Measurements from ENCODE around the gene PCBP3. TPM values are rescaled to one million over a fixed set of nuclear protein-coding genes. Genes with fewer than 3 reads are reported as not detected.
A peak's percentile ranks its signal among the peaks of the same experiment; 100 is the strongest.

The PCBP3 gene
- total RNA-seq, 1 donor from 2014 or later, result 4.9 TPM

DNA sequence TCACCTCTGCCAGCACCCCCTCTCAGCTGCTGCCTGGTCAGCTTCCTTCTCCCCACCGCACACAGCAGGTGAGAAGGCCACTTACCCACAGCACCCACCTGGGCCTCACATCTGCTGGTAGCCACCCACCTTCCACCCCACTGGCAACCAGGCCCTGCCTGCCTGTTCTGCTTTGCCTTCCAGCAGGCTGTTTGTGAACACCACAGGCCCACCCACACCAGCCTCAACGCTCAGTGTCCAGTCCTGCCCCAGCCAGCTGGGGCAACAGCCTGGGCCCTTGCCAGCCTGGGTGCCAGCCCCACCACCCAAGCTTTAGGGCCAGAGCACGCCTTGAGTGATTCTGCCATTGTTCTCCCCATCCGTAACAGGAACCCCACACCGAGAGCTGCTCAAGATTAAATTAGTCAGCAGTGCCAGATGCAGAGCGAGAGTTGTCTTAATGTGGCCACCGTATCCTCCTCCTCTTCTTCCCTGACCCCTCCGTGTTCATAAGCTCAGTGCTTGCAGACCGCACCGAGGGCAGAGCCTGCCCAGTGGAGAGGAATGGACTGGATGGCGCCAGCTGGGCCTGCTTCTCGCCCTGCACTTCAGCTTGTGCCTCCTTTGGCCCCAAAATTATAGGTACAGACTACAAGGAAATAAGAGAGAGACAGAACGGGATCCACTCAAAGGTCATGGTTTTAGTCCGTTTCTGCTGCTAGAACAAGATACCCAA, 217.8 kb downstream of the PCBP3 start:
- intact Hi-C loops (cut with DNase I), result no loop called here
- DNase-seq (ENCODE audit: low spot score), result peak; percentile 64

DNA sequence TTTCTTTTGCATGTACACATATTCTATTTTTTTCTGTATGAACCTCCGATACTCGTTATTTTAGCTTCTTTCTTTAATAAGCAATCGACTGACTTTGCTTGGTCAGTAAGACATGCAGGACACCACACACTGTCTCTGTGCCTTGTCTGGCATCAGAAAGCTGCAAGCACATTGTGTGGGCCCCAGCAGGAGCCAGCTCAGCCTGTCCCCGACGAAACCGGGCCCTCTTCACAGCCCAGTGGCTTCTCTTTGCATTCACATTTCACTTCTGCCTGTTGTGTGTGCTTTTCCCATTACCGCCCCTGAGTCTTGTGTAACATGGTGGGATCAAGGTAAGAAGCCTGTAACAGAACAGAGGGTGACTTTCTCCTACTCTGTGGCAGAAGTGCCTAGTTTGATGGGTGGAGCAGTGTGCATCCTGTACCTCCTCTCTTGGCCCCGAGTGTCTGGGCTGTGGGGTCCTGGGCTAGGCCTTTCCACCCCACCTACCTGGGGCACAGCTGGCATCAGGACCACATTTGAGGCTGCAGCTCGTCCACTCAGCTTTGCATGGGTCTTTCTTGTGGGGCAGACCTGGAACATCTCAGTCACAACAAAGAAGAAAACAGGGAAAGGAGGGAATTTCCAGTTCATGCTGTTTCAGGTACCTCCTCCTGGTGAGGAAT, 219.2 kb downstream of the PCBP3 start:
- DNase-seq (ENCODE audit: low spot score), result peak; percentile 61
- intact Hi-C loops (cut with DNase I), result no loop called here

DNA sequence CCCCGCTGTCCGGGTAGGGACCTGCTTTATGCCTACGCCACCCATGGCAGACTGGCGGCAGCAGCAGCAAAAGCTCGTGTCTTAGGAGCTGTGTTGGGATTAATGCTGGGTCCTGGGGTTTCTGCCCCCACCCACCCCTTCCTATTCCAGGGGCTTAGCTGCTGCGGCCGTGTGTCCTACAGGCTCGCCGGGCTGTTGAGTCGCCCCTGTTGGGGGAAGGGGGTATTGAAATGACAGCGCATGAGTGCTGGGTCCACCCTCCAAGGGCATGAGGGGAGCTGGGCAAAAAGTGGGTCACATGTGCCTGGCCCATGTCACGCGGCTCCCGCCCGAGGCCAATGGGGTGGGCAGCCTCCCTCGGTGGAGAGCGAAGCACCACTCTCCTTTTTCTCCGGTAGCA, 219.7 kb downstream of the PCBP3 start:
- intact Hi-C loops (cut with DNase I), result no loop called here
- peak; percentile 43 for DNase-seq (ENCODE audit: low spot score)

DNA sequence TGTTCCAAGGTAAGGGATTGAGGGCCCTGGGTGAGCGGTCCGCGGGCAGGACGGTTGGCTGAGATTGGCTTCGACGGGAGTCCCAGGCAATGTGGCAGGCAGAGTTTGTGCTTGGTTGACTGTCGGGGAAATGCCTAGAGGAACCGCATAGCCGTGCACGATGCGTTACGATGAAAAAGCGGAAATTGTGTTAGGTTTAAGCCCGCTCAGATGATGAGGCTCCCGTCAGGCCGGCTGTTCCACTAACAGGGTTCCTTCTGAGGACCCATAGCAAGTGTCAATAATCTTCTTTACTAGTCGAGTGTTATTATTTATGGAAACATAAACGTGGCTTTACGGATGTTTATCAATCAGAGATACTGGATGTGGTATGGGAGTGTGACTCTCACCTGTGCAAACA, 220.2 kb downstream of the PCBP3 start:
- intact Hi-C loops (cut with DNase I), result no loop called here
- DNase-seq (ENCODE audit: low spot score), result peak; percentile 51

DNA sequence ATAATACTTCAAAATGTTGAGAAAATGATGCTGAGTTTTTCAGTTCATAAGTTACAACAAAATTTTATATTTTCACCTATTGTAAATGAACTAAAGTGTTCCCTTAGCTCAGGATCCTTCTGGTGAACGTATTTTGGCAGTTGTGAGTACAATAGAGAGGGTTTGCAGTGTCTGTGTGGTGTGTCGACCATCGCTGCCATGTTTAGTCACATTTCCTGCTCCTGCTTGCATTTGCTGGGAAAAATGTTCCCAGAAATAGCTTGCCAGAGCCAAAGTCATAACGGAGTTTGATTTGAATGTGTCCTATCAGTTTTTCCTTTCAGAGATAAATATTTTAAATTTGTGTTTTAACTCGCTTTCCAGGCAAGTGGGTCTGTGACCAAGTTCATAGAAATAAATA, 220.9 kb downstream of the PCBP3 start:
- DNase-seq (ENCODE audit: low spot score), result no peak
- intact Hi-C loops (cut with DNase I), result no loop called here

DNA sequence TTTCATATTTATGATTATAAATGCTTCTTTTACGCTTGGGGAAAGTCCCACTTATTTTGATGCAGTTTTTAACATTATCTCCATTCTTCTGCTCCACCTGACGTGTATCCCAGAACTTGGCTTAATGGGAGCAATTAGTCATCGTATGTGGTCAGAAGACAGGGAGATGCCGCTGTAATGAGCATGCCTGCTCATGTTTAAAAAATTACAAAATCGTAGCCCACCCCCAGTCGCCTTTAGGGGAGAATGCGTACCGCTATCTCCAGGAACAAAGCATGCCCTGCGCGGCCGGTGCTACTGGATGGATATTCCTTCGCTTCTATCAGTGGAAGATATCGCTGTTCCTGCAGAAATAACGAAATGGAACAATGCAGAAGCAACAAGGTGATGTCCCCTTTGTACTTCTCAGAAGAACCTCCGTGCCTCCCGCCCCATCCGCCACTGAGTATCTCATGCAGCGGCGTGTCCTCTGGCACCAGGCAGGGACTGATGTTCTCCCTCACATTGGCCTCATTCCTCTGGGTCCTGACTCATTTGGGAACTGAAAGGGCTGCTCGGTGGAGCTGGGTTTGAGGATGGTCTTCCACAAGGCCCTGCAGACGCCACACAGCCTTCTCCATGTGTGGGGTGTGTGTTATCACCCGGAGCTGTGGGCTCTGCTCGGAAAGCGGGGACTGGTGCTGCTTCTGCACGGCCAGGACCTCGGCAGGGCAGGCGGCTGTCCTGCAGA, 221.7 kb downstream of the PCBP3 start:
- intact Hi-C loops (cut with DNase I), result no loop called here
- DNase-seq (ENCODE audit: low spot score), result peak; percentile 7

DNA sequence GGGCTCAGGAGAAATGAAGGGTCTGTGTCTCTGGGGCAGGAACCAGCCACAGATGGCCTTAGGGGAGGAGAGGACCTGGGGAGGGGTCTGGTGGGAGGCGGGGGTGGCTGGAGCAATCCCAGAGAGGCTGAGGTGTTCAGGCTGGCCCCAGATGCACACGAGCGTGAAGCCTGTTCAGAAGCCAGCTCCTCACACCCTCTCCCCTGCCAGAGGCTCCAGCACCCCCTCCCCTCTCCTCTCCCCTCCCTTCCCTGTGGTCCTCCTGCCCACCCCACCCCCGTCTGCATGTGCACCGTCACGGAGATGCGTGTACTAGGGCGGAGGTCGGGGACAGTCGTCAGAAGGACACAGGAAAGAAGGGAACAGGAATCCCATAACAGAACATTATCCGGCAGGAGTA, 223.0 kb downstream of the PCBP3 start:
- no peak for DNase-seq (ENCODE audit: low spot score)
- intact Hi-C loops (cut with DNase I), result no loop called here

DNA sequence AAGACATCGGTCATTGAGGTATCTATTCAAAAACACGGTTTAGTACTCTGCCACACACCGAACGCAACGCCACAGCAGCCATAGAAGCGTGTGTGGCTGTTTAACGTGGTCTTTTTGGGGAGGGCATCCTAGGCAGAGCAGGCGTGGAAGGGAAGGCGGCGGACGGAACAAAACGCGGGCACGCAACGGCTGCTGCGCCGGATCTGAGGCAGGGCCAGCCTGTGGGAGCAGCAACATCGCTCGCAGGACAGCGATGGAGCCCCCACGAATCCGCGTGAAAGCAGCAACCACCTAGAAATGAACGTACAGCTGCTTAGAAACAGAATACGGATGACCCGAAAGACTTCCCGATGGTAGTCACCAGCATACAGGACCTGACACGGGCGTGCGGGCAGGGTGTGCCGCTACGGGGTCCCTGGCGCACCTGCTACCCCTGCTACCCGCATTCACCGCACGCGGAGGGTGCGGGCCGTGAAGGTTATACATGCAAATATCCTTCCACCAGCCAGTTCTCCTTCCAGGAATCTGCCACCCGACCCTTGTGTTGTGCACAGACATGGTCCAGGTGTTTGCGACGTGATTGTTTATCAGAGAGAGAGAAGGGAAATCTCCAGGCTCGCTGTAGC, 223.6 kb downstream of the PCBP3 start:
- DNase-seq (ENCODE audit: low spot score), result peak; percentile 58
- intact Hi-C loops (cut with DNase I), result no loop called here

DNA sequence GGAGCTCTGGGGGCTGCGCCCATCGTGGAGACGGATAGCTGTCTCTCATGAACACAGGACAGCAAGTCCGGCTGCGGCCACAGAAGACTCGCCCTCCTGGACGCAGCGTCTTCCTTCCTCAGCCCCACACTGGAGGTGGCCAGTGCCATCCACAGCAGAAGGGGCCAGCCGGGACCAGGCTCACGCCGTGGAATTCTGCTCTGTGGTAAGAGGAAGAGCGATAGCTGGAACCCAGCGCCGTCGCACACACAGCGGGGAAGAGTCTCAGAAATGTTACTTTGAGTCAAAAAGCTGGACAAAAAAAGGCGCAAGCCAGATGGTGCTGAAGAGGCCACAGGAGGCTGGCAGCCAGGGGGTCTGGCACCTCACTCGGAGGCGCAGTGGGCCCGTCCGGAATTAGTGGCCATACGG, 224.2 kb downstream of the PCBP3 start:
- intact Hi-C loops (cut with DNase I), result no loop called here
- DNase-seq (ENCODE audit: low spot score), result peak; percentile 56

DNA sequence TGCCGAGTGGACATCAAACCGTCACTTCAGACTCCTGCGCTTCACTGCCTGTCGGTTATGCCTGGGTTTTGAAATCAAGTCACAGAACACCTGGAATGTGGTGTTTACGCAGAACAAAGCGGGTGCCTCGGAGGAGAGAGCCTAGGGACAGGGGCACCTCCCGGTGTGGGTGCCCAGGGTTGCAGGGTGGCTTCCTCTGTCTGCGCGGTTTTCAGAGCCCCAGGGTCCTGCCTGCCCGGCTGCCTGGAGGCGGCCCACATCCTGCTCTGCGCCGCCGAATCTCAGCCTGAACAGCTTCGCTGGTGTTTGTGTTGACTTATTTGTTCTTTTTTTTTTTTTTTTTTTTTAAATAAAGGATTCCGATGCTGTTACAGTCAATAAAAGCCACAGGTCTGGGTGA, 224.6 kb downstream of the PCBP3 start:
- intact Hi-C loops (cut with DNase I), result no loop called here
- no peak for DNase-seq (ENCODE audit: low spot score)

DNA sequence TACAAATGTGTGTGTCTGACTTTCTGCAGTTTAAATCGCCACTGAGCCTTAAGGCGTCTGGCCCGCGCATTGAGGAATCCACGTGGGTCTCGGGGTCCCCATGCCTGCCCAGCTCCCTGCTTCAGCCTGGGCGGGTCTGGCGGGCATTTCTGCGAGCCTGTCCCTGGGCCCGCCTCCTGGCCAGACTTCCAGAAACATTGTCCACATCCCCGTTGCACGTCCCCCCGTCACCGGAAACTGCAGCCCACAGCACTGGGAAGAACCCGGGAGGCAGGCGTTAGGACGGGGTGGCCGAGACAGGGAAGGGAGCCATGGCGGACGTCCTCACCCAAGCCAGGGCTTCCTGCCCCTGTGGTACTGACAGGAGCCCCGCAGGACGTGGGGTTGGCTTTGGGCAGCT, 225.0 kb downstream of the PCBP3 start:
- peak; percentile 54 for DNase-seq (ENCODE audit: low spot score)

DNA sequence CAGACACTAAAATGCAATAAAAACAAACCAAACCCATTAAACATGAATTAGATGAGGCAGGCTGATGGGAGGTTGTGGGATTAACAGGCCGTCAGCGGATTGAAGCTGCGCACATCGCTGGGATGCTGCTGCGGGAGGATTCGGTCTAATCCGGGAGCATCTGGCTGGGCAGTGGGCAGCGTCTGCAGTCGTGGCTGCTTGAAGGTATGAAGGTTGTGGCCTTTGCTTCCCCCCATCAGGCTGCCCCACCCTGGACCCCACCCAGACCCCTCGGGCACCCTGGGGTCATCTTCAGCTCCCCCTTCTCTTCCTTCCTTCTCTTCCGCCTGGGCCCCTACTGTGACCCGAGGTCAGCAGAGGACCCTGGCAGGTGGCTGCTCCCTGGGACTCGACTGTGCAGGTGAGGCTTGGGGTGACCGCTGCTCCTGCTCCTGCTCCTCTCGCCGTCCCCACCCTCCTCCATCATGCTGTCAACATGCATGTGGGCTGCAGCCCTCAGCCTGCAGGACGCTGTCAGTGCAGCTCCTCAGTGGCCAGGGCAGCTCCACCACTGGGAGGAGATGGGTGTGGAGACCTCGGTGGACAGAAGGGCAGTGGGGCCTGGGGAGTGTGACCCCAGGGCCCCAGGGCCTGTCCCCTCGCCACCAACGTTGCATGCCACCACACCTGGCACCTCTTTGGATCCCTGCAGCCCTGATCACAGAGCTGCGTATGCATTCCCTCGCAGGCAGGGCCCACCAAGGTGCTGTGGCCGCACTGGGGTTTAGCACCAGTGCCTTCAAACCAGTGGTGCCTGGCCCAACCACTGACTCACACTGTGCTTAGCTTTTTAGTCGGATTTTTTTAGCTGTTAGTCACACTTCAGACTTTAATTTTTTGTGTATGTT, 225.8 kb downstream of the PCBP3 start:
- intact Hi-C loops (cut with DNase I), result no loop called here
- DNase-seq (ENCODE audit: low spot score), result peak; percentile 68

More for the DNA sequence above, 225.0 kb downstream of the PCBP3 start:
- intact Hi-C loops (cut with DNase I), result no loop called here

DNA sequence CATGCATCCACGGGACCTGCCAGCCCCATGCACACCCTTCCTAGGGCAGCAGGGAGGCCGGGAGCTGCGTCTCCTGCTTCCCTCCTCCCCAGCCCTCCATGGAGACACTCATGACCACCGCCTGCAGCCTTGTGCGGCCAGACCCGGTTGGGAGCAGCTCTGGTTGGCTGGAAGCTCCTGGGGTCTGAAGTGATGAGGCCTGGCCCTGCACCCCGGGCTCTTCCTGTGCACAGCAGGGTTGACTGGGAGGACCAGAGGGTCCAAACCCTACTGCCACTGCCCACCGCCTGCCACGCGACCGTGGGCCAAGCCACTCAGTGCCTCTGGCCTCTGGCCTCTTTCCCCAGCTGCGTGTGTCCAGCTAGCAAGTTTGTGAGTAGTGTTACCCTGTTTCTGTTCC, 226.9 kb downstream of the PCBP3 start:
- intact Hi-C loops (cut with DNase I), result no loop called here
- peak; percentile 68 for DNase-seq (ENCODE audit: low spot score)

DNA sequence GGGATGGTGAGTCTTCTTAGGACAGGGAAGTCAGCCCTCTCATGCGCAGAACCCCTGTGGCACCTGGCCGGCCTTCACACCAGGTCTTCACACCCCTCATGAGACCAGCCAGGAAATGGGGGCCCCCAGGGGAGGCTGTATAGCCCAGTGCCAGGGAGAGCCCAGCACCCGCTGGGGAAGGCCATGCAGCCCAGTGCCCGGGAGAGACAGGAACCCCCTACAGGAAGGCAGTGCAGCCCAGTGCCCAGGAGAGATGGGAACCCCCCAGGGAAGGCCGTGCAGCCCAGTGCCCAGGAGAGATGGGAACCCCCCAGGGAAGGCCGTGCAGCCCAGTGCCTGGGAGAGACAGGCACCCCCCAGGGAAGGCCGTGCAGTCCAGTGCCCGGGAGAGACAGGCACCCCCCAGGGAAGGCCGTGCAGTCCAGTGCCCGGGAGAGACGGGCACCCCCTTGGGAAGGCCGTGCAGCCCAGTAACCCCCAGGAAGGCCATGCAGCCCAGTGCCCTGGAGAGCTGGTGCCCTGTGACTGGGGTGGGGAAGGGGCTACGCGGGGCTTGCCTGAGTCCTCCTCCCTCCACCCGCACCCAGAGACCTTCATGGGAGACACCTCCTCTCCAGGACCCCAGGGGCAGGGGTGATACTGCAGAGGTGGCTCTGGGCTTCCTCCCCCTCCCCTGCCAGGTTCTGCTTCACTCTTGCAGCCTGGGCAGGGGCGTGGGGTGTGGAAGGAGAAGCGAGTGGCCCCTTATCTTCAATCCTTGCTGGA, 227.5 kb downstream of the PCBP3 start:
- intact Hi-C loops (cut with DNase I), result no loop called here
- peak; percentile 51 for DNase-seq (ENCODE audit: low spot score)

DNA sequence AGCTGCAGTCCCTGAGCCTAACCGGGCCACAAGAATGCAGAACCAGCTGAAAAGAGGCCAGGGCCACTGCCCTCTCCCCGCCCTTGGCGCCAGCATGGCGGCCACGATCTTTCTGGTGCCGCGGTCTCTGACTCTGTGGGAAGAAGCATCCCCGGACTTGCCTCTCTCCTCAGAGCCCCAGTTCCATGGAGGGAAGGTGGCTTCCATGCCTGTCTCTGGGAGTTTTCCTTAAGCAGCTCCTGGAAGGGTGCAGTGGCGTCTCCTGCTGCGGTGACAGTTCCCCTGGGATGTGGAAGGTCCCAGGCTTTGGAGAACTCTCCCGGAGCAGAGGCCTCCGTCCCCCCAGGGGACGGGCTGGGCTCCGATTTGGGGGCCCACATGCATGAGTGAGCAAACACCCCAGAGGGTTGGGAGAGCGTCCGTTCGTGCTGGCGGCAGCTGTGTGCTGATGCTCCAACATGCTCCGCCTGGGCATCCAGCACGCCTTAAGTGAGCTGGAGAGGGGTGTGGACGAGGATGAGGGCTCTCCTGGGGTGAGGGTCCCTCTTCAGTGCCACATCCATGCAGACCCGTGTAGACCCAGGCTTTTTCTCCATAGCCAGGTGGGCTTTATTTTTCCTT, 228.2 kb downstream of the PCBP3 start:
- intact Hi-C loops (cut with DNase I), result no loop called here

DNA sequence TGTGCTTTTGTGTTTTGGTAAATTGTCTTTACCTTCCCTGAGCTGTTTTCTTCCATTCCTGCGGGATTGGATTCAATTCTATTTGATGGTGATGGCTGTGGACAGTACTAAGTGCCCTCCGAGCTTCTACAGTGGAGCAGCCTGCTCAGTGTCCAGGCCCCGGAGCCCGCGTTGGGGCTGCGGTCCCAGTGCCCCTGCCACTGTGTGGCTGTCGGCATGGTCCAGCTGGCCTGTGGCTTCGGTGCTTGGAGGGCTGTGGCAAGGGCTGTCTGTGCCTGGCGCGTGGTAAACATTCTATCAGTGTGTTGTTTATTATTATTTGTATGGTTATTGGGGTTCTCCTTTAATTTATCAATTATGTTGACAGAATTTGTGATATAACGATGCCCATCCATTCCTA, 228.9 kb downstream of the PCBP3 start:
- DNase-seq (ENCODE audit: low spot score), result peak; percentile 7
- intact Hi-C loops (cut with DNase I), result no loop called here

More for the DNA sequence above, 228.2 kb downstream of the PCBP3 start:
- peak; percentile 62 for DNase-seq (ENCODE audit: low spot score)

DNA sequence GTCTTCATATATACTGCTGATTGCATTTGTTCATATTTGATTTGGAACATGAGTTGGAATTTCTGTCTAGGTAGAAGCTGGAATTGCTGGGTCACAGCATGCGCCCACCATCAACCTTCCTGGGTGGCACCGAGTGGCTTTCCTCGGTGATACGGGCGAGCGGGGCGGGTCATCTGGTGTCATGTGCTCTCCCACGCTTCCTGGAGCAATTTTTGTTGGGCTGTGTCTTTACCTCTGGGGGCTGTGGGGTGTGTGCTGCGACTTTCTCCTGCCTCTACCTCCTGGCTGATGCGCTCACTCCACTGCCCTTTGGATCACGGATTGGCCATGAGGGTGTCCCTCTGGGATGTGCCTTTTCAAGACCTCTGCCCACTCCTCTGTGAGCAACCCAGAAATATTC, 229.4 kb downstream of the PCBP3 start:
- intact Hi-C loops (cut with DNase I), result no loop called here
- DNase-seq (ENCODE audit: low spot score), result peak; percentile 63

DNA sequence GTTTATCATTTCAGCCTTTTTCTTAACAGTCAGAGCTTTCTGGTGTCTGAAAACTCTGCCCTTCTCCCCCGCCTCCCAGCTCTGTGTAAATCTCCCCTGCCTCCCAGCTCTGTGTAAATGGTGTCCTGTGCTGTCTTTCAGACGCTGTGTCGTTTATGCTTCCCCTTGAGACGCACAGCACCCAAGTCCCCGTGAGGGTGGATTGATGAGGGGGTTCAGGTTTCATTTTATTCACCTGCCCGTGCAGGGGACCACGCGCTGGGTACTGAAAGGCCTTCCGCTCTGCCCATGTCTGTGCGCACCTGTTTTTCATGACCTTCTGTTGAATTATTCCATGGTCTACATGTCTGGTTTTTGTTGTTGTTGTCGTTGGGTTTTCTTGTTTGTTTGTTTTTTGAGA, 229.9 kb downstream of the PCBP3 start:
- intact Hi-C loops (cut with DNase I), result no loop called here

More for the DNA sequence above, 229.9 kb downstream of the PCBP3 start:
- DNase-seq (ENCODE audit: low spot score), result no peak

Data from cardiac septum (tissue), 1 donor.